HG03139 (cell line): ENCODE results near the gene FBXO9.

Source experiments
- ATAC-seq: cut with Tn5 transposase; IDR thresholded peaks from one replicate; pipeline ENCODE4 v1.9.1; 2021; ENCODE audit not compliant: unreplicated experiment

The FBXO9 gene

DNA sequence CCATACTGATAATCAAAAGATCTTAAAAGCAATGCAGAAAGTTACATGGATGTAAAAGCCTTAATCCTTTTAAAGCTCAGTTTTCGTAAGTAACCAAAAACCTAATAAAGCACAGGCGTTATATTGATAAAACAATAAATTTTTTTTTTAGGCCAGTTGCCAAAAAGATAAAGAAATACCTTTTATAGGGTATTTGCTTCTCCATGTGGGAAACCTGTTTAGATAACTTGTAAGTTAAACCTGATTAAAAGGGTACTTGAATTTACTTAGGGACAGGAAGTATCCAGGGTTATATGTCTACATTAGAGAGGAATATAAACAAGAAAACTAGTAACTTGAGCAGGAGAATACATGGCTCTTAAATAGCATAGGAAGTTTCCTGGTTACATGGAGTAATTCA, 21.1 kb downstream of the FBXO9 start:
- no peak for ATAC-seq

DNA sequence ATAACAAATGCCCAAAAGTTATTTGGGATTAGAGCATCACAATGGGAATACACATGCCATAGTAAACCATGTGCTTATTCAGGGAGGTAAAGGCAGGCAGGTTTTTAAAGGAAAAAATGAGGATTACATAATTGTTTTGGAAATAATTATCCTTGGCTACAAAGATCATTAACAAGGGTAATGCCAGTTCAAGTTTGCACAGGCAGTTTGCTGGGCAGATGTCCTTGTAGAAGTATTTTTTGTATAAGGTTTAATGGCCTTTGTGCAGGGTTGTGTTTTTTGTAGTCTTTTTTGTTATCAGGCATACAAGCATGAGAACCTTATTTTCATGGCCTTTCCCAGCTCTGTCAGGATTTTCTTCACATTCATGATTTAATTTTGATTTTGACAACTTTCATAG, 24.7 kb downstream of the FBXO9 start:
- no peak for ATAC-seq

DNA sequence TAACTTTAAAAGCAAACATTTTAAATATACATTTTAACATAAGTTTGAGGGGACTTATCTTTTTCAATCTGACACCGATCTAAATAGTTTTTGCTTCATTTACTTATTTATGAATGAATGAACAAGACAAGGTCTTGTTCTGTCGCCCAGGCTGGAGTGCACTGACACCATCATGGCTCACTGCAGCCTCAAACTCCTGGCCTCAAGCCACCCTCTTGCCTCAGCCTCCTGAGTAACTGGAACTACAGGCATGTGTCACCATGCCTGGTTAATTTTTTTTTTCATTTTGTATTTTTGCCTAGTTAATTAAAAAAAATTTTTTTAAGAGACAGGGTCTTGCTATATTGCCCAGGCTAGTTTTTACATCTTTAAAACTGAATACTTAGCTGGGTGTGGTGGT, 25.4 kb downstream of the FBXO9 start:
- no peak for ATAC-seq

DNA sequence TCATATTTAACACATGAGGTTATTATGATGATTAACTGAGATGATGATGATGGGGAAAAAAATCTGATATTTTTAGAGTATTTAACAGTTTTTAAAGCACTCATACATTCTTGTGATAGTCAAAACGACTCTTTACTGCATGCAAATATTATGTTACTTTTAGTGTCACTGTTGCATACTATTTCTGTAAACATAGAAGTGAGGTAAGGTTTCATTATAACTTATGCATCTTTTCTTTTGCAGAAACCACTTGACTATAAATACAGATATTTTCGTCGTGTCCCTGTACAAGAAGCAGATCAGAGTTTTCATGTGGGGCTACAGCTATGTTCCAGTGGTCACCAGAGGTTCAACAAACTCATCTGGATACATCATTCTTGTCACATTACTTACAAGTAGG, 30.1 kb downstream of the FBXO9 start:
- no peak for ATAC-seq

DNA sequence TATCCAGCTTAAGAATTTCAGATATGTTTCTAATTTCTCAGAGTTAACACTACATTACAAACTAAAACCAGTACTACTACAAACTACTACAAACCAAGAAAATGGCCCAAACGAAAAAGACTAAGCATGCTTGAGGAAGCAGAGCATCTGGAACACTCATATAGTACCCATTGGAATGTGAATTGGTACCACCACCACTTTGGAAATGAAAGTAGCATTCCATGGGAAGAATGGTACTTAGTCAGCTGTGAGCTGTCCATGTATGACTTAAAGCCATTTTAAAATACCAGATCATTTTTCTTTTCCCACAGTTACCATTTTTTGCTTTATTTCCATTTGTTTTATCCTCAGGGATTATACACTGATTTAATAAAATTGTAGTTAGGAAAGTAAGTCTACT, 30.5 kb downstream of the FBXO9 start:
- no peak for ATAC-seq

DNA sequence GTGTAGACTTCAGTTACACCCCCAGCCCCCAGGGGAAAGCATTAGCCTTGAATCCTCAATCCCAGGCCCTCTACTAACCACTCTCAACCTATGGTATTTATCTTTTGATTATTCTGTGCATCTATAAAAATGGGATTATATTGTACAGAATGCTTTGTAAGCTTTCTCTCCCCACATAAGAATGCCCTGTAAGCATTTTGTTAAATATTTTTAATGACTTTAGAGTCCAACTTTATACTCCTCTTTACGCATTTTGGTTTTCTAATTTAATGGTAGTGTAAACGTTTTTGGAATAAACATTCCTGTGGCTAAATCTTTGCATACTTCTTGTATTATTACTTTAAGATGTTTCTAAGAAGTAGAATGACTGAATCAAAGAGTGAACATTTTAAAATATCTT, 35.4 kb downstream of the FBXO9 start:
- ATAC-seq: no peak

DNA sequence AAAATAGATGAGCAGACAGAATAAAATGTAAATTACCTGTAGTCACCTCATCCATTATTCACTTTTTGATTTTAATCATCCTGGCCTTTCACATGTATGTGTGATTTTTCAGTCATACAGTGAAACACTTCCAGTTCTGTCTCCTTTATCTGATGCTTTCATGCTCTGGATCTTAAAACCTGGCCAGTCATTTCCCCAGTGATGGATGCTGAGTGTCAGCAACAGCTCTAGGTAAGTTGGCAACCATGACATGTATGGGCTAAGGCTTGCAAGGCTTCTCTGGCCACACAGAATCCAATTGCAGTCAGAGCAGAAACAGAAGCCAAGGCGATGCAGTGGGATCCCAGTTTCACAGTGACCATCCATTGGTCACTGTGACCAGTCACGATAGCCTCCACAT, 35.8 kb downstream of the FBXO9 start:
- ATAC-seq: no peak

DNA sequence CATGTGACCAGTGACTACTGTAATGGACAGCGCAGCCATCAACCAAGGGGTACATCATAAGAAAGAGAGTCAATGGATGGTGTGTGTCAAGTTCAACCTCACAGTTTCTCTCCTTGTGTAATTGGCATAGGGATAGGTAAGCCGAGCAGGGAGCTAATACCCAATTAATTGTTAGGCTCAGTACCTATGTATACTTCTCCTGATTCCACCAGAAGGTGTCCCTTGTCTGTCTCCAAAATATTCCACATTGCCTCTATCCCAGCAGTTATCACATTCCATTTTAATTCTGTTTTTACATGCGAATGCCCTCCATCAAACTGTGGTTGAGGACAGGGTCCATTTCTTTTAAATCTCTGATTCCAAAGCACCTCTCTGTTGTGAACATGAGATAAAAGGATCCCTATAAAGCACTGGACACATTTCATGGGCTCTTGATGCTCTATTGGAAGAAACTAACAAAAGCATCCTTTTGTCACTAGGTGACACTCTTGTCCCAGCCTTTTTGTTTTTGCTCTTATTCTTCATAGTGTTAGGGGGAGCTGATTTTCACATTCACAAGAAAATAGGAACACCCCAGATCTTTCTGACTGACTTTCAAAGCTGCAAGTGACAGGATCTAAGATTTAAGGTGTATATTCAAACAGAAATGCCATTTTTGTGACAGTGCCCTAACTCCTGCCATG, 38.9 kb downstream of the FBXO9 start:
- ATAC-seq: no peak

DNA sequence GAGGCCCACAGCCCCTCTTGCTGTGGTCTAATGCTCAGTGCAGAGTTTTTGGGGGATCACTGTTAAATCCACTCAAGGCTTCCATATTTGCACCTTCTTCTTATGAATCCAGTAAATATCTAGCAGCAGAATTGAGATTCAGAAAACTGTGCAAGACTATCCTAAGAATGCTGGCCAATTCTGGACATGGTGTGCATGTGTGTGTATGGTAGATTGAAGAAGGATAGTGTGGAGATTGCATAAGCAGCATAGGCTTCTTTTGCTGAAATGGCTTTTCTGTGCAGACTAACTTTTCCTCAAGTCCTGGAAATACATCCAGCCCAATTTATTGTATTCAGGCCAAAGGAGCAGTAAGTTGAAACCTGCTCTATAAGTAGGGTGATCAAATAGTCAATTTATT, 39.7 kb downstream of the FBXO9 start:
- ATAC-seq: no peak

DNA sequence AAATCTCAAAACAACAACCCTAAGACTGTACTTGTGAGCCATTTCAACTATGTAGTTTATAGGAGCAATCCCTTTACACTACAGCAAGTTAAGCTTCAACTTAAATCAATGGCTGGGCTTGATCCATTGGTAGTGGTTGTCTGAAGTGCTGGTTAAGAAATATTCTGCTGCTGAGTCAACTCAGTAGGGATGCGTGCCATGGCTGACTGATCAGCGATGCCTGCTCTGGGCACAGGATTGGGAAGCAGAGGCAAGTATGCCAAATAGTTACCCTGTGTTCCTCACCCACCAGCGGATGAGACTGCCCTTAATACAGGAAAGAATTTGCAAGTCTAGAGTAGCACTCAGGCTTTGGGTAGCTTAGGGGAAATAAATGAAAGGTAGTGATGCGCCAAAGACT, 41.9 kb downstream of the FBXO9 start:
- ATAC-seq: no peak

DNA sequence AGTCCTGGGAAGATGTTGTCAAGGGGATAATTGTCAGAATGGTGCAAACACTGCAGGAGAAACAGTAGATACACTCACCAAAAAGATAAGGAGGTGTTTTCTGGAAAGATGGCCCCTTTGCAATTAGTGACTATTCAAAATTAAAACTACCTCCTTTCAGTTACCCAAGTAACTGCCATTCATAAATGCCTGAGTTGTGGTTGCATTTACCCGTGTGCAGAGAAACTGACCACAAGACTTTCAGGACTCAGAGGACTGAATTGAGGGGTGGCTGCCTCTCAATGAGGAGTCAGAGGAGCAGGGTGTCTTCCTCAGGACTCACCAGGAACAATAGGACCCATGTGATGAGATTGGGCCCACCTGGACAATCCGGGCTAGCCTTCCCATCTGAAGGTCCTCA, 44.4 kb downstream of the FBXO9 start:
- no peak for ATAC-seq

DNA sequence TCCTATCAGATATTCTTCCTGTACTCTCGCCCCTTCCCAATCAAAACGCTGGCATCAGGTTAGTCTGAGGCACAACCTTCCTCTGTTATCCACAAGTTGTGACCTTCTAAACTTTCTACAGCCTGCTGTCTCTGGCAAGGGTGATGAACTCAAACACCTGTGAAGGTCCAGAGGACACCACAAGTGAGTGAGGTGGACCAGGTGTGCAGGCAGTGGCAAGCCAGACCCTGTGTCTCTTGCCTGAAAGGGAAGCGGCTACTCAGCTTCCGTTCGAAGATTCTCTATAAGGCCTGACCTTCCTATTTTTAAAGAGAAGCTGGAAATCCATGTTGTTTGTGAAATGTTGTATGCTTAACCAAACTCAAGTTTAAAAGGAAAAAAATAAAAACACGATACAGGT, 46.7 kb downstream of the FBXO9 start:
- ATAC-seq: no peak

DNA sequence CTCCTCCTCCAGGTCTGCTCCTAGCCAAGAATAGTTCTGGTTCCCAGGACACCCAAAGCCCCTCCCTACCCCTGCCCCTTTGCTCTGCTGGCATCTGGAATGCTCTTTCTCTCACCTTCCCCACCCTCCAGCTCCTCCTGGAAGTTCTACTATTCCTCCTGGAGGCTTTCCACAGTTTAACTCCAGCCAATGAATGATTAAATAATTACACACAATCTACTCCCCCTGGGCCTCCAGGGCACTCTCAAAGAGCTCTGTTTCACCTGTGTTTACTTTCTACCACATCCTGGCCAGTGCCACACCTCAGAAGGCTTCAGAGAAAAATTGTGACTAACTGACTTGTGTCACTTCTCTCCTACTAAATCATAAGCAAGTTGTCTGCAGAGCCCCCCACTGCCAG, 47.2 kb downstream of the FBXO9 start:
- no peak for ATAC-seq

DNA sequence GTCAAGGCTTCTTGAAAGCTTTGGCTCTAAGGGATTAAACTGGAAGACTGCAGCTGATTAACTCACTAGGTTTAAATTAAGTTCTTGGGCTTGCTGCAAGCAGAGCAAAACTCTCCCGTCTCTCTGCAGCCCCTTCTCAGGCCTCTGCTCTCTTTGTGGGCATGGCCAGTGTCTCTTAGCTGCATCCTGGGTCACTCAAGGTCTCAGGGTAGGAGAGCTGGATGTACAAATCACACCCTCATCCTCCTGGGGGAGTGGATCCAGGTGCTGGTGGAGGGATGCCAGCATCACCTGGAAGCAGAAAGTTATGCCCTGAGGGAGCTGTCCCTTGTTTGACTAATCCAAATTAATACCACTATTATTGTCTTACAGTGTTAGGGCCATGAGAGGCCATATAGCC, 47.7 kb downstream of the FBXO9 start:
- ATAC-seq: no peak

DNA sequence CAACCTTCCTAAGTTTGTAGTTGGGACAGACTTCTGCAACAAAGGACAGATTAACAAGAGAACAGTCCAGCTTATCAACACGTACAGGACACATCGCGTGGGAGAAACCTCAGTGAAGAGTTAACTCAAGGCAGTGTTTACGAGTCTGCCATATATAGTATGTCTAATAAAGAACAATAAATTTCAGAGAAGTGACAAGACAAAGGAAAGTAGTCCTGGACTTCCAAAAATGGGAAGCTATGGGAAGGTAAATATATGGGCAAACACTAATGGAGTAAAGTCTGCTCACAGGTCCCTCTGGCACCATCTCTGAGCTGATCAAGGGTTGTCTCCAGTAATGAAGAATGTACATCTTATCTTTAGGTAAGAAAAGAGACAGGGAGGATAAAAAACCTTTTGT, 48.5 kb downstream of the FBXO9 start:
- no peak for ATAC-seq

DNA sequence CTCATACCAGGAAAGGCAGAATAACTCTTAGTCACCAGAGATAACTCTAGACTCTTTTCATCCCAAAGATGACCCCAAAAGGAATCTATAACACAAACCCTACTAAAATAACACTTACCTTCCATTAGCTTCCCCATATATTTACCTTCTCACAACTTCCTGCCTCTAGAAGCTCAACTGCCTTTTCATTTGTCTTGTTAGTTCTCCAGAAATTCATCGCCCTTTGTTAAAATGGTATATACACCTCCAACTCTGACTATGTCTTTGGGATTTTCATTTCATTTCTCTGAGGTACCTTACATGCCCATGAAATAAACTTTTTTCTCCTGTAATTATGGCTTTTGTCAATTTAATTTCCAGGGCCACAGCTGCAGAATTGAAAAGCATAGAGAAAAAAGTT, 49.9 kb downstream of the FBXO9 start:
- no peak for ATAC-seq

DNA sequence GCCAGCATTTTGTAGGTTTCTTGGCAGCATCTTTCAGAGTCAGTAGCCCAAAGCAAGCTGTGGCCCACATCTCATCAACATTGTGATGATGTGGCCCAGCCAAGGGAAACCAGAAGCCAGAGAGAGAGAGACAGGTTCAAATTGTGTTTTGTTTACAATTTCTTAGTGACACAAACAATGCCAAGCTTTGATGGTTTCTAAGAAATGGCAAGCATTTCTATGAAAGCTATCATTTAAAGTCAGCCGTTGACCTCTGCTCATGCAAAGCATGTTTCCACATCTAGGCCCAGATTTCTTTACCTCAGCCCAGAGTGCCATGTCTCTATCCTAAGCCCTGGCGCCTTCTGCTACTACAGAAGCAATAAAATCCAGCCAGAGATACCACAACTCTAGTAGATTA, 50.5 kb downstream of the FBXO9 start:
- ATAC-seq: no peak

DNA sequence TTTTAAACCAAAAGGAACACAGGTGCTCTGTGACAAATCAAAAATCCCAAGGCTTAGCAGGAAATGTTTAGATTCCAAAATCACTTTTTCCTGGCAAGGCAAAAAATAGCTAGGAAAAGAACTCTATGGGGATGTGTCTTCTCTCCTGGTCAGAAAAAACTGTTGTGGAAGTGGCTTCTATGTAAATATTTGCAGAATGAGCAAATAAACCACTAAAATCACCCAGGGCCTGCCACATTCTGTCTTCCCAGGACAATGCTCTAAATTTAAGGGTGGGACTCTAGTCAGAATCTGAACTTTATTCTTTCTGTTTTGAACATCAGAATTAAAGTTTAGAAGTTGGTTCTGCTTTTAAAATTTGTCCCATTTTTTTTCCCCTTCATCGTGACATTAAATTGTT, 54.1 kb downstream of the FBXO9 start:
- no peak for ATAC-seq

DNA sequence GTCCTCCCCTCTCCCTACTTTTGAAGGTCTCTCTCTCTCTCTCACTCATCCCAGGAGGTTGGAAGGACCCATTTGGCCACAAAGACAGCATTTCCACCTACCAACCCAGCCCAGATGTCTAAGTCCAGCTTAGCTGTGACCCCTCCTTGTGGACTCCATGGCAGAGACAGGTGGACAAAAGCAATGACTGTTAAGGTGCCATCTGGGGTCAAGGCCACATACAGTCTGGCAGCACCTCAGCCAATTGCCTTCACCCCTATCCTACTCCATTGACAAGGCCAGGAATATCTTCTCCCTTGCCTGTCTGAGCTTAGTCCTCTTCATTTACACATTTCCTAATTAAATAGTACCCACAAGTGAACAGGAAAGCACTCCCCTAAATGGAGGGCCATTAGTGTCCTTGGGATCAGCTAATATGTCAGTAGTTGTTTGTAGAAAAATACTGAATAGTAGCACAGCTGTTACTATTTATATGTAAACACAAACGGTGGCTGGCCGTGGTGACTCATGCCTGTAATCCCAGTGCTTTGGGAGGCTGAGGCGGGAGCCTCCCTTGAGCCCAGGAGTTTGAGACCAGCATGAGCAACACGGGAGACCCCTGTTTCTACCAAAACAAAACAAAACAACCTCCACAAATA, 54.7 kb downstream of the FBXO9 start:
- ATAC-seq: no peak

DNA sequence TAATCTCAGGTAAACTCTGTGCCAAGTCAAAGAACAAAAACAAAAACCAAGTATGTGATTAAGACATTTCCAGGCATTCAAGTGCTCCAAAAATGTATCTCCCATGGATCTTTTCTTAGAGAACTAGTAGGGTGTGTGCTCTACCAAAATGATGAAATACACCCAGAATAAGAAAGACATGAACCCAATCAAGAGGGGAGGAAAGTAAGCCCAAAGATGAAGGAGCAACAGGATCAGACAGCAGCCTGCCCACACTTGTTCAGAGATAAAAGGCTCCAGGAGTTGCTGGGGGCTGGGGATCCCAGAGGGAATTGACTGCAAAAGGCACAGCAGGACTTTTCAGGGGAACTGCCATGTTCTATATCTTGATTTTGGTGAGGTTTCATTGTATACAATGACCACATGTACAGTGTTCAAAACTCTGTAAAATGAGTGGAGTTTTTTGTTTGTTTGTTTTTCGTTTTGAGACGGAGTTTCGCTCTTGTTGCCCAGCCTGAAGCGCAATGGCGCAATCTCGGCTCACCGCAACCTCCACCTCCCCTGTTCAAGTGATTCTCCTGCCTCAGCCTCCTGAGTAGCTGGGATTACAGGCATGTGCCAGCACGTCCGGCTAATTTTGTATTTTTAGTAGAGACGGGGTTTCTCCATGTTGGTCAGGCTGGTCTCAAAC, 59.1 kb downstream of the FBXO9 start:
- no peak for ATAC-seq

DNA sequence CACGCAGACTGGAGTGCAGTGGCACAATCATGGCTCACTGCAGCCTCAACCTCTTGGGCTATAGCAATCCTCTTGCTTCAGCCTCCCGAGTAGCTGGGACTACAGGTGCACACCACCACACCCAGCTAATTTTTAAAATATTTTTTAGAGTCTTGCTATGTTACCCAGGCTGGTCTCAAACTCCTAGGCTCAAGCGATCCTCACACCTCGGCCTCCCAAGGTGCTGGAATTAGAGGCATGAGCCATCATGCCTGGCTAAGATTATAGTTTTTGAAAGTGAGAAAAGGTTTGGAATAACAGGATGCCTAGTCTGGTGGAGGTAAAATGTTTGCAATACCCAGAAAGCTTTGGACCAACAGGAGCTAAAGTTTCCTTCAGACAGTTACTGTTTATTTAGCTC, 60.1 kb downstream of the FBXO9 start:
- no peak for ATAC-seq

DNA sequence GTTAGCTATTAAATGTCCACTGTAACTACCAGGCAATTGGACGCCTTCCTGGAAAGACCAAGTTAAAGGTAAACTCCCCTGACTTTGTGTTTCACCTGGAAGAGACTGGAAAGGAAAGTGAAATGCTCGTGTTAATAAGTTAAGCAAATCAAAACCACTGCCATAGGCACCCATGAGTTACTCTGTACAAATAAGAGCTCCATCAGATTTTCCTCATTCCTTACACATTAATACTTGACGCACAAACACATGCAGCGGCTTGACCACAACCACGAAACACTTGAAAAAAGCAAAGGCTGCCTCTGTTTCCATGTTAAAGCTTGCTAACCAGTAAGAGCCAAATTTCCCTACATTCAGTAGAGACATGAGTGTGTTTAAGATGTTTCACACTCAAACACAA, 63.6 kb downstream of the FBXO9 start:
- no peak for ATAC-seq
